Glomerular endothelial cell (primary cell): ENCODE results near the gene COL7A1. TPM values are rescaled to one million over a fixed set of nuclear protein-coding genes. Genes with fewer than 3 reads are reported as not detected.

ENCODE experiments used
- total RNA-seq: library from RNA; depleted of rRNA; stranded (reverse); fragments of >200 nt; gene quantifications from 2 replicates; pipeline ENCODE4 v1.2.3, GENCODE V29; 2015

COL7A1 gene
- total RNA-seq, 1 donor from 2014 or later, result 25.0 TPM

Other genes with a start within 250 kb of the COL7A1 start
- gene FBXW12, start 223.1 kb downstream of the COL7A1 start, total RNA-seq, result not detected in 2 replicates
- gene PLXNB1, start 165.2 kb downstream of the COL7A1 start, total RNA-seq, result 35.3 and 35.4 TPM in 2 replicates
- 10.8 and 12.7 TPM in 2 replicates for gene CCDC51, start 155.2 kb downstream of the COL7A1 start, total RNA-seq
- 390 and 429 TPM in 2 replicates for gene TMA7, start 155.1 kb downstream of the COL7A1 start, total RNA-seq
- 4.7 and 8.6 TPM in 2 replicates for gene ATRIP, start 148.6 kb downstream of the COL7A1 start, total RNA-seq
- 297 and 305 TPM in 2 replicates for gene SHISA5, start 91.2 kb downstream of the COL7A1 start, total RNA-seq
- 6.5 and 10.7 TPM in 2 replicates for gene PFKFB4, start 38.5 kb downstream of the COL7A1 start, total RNA-seq
- gene UCN2, start 31.5 kb downstream of the COL7A1 start, total RNA-seq, result 0.24 and 1.2 TPM in 2 replicates
- 207 and 225 TPM in 2 replicates for gene UQCRC1, start 14.3 kb upstream of the COL7A1 start, total RNA-seq
- gene TMEM89, start 26.4 kb upstream of the COL7A1 start, total RNA-seq, result not detected in 2 replicates
- gene SLC26A6, start 40.1 kb upstream of the COL7A1 start, total RNA-seq, result 26.4 and 31.1 TPM in 2 replicates
- gene CELSR3, start 67.6 kb upstream of the COL7A1 start, total RNA-seq, result 1.1 and 2.2 TPM in 2 replicates
- gene NCKIPSD, start 90.6 kb upstream of the COL7A1 start, total RNA-seq, result 18.6 and 34.7 TPM in 2 replicates
- 66.1 and 73.3 TPM in 2 replicates for gene IP6K2, start 121.9 kb upstream of the COL7A1 start, total RNA-seq